ENCODE measurements around the gene CCDC184.
A peak's percentile ranks its signal among the peaks of the same experiment; 100 is the strongest.

Gene CCDC184

DNA sequence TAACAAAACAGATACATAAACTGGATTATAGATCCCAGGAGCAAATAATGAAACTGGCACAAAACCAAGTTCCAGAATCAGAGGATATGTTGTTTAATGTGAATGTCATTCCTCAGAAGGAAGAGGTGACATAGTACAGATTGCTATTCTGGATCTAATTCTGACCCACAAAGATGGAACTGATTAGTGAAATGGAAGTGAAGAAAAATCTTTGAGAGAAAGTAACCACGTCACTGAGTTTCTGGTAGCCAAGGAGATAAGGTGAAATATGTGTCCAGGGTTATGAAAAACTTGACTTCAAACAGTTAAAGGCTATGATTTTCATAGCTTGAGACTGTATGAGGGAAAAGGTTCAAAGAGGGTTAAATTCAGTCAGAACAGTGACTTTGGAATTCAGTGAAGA is 11.4 kb downstream of the CCDC184 start:
- peak; percentile 48 for DNase-seq (ENCODE audit: low read depth)
- TF ChIP-seq, protein P1, sequence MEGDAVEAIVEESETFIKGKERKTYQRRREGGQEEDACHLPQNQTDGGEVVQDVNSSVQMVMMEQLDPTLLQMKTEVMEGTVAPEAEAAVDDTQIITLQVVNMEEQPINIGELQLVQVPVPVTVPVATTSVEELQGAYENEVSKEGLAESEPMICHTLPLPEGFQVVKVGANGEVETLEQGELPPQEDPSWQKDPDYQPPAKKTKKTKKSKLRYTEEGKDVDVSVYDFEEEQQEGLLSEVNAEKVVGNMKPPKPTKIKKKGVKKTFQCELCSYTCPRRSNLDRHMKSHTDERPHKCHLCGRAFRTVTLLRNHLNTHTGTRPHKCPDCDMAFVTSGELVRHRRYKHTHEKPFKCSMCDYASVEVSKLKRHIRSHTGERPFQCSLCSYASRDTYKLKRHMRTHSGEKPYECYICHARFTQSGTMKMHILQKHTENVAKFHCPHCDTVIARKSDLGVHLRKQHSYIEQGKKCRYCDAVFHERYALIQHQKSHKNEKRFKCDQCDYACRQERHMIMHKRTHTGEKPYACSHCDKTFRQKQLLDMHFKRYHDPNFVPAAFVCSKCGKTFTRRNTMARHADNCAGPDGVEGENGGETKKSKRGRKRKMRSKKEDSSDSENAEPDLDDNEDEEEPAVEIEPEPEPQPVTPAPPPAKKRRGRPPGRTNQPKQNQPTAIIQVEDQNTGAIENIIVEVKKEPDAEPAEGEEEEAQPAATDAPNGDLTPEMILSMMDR (conservative IDR thresholded peaks at IDR 0.05; ENCODE audit: low read length), result no peak

DNA sequence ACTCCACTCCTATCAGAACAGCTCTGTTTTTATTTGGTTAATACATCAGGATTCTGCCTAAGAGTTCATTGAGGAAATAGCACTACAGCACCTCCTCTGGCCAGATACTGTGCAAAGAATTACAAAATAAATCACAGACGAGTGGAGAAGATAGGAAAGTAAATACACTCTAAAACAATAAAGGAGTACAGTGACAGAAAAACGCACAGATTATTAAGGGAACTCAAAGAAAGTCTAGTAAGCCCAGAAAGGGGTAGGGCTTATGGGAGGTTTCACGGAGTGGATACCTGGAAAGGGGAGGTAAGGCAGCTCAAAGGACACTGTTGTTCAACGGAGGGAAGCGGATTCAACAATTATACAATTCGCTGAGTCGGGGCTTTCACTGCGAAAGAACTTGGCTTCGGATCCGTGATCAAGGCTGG is 14.1 kb downstream of the CCDC184 start:
- TF ChIP-seq, protein P1 (conservative IDR thresholded peaks at IDR 0.05; ENCODE audit: low read length), result peak; percentile 57
- DNase-seq (ENCODE audit: low read depth), result no peak

More for the DNA sequence above, 11.4 kb downstream of the CCDC184 start:
- no peak overlapping the region for H3K4me3 ChIP-seq (ENCODE audit: low read length)

DNA sequence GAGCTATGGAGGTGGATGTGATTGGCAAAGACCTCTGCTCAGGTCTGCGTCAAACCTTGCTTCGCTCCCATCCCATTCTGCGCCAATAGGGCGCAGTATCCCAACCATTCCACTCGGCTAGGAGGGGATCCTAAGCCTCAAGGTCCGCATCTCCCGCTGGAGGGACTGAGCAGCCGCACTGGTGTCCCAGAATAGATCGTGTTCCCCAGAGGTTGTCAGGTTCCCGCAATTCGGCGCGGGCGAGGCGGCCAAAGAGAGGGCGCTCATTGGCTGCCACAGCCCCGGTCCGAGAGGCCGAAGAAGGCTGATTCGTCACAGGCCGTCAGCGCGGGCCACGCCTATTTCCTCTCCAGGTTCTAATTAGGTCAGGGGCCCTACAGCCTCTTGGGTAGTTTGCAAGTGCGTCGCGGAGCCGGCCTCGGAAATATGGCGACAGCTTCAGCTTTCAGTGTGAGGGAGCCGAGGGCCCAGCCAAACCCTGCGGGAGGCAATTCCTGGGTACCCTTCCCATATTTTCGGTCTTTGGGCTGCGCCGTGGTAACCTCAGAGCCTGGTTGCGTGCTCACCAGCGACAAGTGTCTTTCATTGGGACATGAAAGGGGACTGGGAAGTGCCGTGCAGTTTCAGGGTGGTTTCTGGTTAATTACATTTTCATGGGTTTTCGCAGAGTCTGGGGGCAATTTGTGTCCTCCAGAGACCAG is 14.7 kb downstream of the CCDC184 start:
- peak overlapping the region; percentile 96 for H3K4me3 ChIP-seq (ENCODE audit: low read length)
- peak; percentile 93 for DNase-seq (ENCODE audit: low read depth)
- TF ChIP-seq, protein P1 (conservative IDR thresholded peaks at IDR 0.05; ENCODE audit: low read length), result peak; percentile 36

More for the DNA sequence above, 14.1 kb downstream of the CCDC184 start:
- H3K4me3 ChIP-seq (ENCODE audit: low read length), result peak overlapping the region; percentile 96

DNA sequence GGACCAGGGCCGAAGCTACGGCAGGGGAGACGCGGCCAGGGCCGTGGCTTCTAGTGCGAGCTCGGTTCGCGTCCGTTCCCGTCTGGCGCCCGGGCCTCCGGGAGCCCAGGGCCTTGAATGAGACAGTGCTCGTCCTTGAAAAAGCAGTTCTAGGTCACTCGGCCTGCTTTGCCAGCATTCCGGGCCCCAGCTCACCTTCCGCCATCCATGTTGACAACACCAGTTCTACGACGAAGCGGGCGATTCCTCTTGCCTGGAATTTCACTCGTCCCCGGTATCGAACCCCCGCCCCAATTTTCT is 15.2 kb downstream of the CCDC184 start:
- H3K4me3 ChIP-seq (ENCODE audit: low read length), result peak overlapping the region; percentile 96
- TF ChIP-seq, protein P1 (conservative IDR thresholded peaks at IDR 0.05; ENCODE audit: low read length), result no peak
- DNase-seq (ENCODE audit: low read depth), result peak; percentile 31

DNA sequence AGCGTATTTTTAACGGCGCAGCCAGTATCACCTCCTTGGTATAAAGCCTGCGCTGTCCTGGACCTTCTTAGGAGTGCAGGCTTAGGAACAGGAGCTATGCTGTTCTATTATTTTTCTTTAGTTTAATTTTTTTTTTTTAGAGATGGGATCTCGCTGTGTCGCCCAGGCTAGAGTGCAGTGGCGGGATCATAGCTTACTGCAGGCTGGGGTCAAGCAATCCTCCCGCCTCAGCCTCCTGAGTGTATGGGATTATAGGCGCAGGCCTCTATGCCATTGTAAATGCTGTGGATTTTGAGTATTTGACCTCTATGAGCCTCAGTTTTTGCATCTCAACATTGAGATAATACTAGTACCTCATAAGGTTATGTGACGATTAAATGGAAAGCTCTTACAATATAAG is 15.5 kb downstream of the CCDC184 start:
- TF ChIP-seq, protein P1 (conservative IDR thresholded peaks at IDR 0.05; ENCODE audit: low read length), result no peak
- DNase-seq (ENCODE audit: low read depth), result no peak
- H3K4me3 ChIP-seq (ENCODE audit: low read length), result peak overlapping the region; percentile 96

DNA sequence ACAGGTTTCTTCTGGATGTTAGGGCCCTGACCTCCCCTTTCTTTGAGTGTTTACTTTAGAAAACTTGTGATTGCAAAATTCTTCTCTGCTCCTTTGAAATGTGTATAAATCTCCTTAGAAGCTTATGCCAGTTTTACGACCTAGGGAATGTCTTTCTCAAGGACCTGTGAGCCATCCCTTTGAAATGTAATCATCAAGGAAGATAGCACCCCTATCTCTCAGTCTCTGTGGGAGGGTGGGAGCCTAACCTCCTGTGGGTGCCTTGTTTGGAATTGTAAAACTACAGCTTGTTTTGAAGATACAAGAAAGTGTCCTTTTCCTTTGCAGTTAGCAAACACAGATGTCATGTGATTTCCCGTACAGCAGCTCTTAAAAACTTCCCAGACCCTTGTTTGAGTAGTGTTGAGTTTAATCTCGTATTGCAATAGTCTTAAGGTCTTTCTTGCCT is 16.4 kb downstream of the CCDC184 start:
- DNase-seq (ENCODE audit: low read depth), result peak; percentile 25
- H3K4me3 ChIP-seq (ENCODE audit: low read length), result no peak overlapping the region
- TF ChIP-seq, protein P1 (conservative IDR thresholded peaks at IDR 0.05; ENCODE audit: low read length), result no peak

DNA sequence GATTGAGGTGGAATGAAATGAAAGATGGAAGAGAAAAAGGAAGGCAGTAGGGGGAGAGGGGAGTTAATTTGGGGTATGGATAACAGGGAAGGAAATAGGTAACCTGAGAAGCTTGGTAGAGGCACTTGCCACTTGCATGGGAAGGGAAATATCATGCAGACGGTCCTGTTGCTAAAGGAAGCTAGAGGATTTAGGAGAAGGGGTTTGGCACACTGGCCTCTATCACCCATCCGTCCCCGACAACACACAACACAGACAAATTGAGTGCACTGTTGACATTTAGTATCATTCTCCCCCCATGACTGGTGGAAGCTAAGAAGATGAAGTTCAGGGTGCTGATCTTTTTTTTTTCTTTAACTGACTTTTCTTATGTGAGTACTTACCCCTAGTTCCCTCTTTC is 17.6 kb downstream of the CCDC184 start:
- H3K4me3 ChIP-seq (ENCODE audit: low read length), result no peak overlapping the region
- TF ChIP-seq, protein P1 (conservative IDR thresholded peaks at IDR 0.05; ENCODE audit: low read length), result no peak
- no peak for DNase-seq (ENCODE audit: low read depth)
